Left cardiac atrium (tissue), 4 donors: Measurements from ENCODE around the gene SYT1. TPM values are rescaled to one million over a fixed set of nuclear protein-coding genes. Genes with fewer than 3 reads are reported as not detected.
"Not testable (repeated sequence)": the region's sequence is repeated elsewhere in the genome, so short reads cannot be mapped to it uniquely, and the experiment has no call there.

ENCODE experiments used
- ATAC-seq, 2 donors: fragments of 200-7000 bp; cut with Tn5 transposase; one replicate each; pipeline ENCODE4 v1.9.1; 2020; ENCODE audit warnings: mild to moderate bottlenecking in 2 of 2, moderate library complexity in 2 of 2
- DNase-seq: peaks from one replicate; pipeline ENCODE4 v3.0.0-alpha.2; 2020
- intact Hi-C, 2 donors: fragments of 100-400 bp; cut with DNase I; formaldehyde crosslinking; loops; one replicate each; pipeline versions ENCODE4 v1.14.1 to v1.15.1; 2022 to 2023
- total RNA-seq, 2 donors: library from RNA; stranded (reverse); fragmentation: NEBNext Ultra II Directional; extraction: Animal tissue kit (Norgen Biotek cat#: 25700); gene quantifications; one replicate each; pipeline ENCODE4 v1.2.1, GENCODE V29; 2021
- donor health status: DM: no; HTN: yes; CAD: no.
- donor health status: DM: no; HTN: yes; CAD: no; lungs with severe emphysema.
- donor health status: DM: yes; HTN: yes; CAD: no.
- donor health status: Dilated cardiomyopathy.

The SYT1 gene
- total RNA-seq, 2 donors from 2014 or later, result 0.68 to 1.5 TPM

DNA sequence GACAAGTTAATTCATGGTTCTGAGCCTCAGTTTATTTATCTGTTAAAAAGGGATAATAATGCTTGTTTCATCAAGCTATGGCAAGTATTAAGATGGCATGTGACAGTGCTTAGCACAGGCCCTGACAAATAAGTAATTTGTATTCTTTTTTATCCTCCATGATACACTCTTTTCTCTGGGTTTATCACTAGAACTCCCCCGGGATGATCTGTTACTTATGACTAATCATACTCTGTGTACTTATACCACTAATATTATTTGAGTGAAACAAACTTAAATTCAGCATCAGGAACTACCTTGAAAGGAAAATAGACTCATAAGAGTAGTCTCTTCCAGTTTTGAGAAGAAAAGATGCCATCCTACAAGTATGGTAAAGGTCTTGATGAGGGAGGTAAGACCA lies 542.4 kb downstream of the SYT1 start:
- no peak for ATAC-seq
- intact Hi-C loops, result loop anchor here in 1 of 2 donors (5.0 kb wide), 1 partner anchor 330 kb away; no protein-coding TSS in a partner anchor
- DNase-seq, result no peak

DNA sequence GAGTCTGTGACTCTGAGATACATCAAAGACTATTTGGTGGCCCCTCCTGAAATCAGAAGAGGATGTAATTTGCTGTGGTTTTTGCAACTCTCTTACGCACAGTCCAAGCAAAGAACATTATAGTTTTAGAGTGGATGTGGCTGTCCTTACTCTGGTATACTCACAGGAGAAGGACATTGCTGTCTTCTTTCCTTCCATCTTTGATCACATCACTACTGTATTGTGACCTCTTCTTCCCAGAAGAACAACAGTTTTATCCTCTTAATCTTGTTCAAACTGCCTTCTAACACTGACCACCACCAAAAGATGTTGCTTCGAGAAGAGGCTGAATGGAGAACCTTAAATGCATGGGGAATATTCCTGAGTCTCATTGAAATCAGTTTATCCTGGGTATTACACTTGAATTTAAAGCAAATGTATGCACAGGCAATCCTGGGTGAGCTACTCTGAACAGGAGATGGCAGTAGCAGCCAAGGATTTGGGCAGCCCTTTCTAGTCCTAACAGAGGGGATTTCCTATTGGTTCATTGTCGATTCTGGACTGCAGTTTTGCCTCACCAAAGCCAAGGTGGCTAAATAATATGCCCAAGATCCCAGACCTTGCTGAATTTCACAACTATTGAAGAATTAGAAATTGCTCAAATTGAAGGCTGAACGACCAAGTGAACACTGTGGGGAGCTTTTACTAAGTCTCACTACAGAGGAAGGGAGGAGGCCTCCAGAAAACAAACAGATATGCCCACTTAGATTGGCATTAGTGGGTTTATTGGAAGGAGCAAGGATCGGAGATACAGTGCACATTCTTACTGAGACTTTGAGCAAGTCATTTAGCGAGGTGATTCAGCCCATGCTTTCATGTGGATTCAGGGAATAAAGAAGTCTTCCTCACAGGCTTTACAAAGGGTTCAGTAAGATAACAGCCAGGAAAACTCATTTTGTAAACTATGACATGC lies 543.4 kb downstream of the SYT1 start:
- intact Hi-C loops, result loop anchor here in 1 of 2 donors (5.0 kb wide), 1 partner anchor 329 kb away; no protein-coding TSS in a partner anchor
- ATAC-seq (peak; percentile 93 to 94), DNase-seq (peak; percentile 49)

- DNase-seq (no peak), ATAC-seq (no peak)
- intact Hi-C loops, result loop anchor here in 1 of 2 donors (5.0 kb wide), 1 partner anchor 329 kb away; no protein-coding TSS in a partner anchor
These were observed 544.1 kb downstream of the SYT1 start for GRCh38 chr12:79408689-79409088.

DNA sequence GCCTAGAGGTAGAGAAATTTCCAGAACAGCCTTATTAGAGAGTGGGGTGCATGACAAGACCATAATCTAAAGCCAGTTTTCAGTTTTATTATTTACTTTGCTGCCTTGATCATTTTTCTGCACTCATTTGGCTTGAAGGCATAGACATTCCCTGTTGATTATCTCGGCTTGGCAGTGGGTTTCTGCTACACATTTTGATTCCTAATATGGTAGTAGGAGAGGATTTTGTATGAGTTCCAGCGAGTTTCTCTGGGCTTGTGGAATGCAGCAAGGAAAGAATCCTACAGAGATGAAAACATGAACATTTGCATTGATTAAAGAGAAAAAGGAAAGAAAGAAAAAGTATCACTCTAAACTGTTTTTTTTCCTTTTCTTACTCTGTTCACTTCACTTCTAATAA lies 545.0 kb downstream of the SYT1 start:
- intact Hi-C loops, result loop anchor here in 1 of 2 donors (5.0 kb wide), 1 partner anchor 328 kb away; no protein-coding TSS in a partner anchor
- peak in 1 of 2 donors; percentile 50 for ATAC-seq

DNA sequence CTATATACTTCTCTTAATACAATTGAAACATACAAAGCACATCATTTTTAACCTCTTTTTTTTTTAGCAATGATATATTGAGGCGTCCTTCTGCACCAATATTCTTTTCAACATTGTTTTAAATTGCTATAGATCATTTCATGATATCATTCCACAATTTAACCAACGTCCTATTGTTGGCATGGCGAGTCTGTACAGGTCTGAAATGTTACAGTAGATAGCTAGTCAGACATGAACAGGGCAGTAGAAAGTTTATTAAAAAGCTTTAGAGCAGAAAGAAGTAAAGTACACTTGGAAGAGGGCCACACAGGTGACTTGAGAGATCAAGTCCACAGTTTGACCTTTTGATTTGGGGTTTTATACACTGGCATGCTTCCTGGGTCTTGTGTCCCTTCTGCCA lies 547.2 kb downstream of the SYT1 start:
- intact Hi-C loops, result no loop called here
- DNase-seq (no peak), ATAC-seq (no peak)

More for the DNA sequence above, 545.0 kb downstream of the SYT1 start:
- no peak for DNase-seq

GRCh38 chr12:79413796-79414195 lies 549.2 kb downstream of the SYT1 start:
- no peak for DNase-seq
- ATAC-seq, result no peak
- intact Hi-C loops, result no loop called here

GRCh38 chr12:79414252-79414651 lies 549.7 kb downstream of the SYT1 start:
- intact Hi-C loops, result no loop called here
- ATAC-seq, result no peak
- no peak for DNase-seq

DNA sequence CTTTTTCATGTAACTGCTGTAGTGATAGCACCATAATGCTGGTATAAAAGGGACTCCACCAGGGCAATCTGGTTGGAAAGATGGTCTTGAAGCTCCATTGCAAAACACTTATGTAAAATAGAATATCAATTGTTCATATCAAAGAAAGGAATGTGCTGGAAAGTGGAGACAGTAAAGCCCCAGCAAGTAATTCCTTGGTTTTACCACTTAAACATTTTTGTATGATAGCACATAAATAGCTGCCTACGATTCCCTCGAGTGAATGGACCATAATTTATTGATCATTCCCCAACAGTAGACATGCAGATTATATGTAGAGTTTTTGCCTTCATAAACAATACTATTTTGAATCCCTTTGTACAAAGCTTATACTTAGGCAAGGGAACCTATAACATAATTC lies 550.7 kb downstream of the SYT1 start:
- intact Hi-C loops, result no loop called here
- ATAC-seq (no peak), DNase-seq (no peak)

GRCh38 chr12:79415746-79416435 lies 551.3 kb downstream of the SYT1 start:
- DNase-seq, result no peak
- no peak for ATAC-seq
- intact Hi-C loops, result no loop called here

DNA sequence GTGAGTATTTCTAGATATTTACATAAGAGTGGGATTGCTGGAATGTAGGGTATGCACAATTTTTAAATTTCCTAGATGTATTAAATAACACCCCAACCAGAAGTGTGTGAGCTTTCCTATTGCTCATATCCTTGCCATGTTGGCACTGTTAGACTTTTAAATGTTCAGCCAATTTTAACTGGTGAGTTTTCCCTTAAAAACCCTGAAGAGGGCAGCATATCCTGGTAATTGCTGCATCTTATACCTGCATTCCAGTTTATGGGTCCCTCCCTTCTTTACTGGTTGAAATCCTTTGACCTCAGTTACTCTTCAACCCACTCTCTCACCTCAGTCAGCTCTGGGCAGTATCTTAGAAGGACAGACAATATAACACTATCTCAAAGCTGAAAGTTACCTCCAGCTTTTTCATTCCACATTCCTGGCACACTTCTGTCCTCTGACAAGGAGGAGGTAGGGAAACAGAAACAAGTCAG lies 555.6 kb downstream of the SYT1 start:
- ATAC-seq (peak; percentile 81 to 95), DNase-seq (no peak)
- intact Hi-C loops, result loop anchor here in 1 of 2 donors (2.0 kb wide), 1 partner anchor 317 kb away; no protein-coding TSS in a partner anchor

- intact Hi-C loops, result loop anchor here in 1 of 2 donors (2.0 kb wide), 1 partner anchor 316 kb away; no protein-coding TSS in a partner anchor
- no peak for DNase-seq
- no peak for ATAC-seq
These were observed 556.7 kb downstream of the SYT1 start for GRCh38 chr12:79421236-79421740.

DNA sequence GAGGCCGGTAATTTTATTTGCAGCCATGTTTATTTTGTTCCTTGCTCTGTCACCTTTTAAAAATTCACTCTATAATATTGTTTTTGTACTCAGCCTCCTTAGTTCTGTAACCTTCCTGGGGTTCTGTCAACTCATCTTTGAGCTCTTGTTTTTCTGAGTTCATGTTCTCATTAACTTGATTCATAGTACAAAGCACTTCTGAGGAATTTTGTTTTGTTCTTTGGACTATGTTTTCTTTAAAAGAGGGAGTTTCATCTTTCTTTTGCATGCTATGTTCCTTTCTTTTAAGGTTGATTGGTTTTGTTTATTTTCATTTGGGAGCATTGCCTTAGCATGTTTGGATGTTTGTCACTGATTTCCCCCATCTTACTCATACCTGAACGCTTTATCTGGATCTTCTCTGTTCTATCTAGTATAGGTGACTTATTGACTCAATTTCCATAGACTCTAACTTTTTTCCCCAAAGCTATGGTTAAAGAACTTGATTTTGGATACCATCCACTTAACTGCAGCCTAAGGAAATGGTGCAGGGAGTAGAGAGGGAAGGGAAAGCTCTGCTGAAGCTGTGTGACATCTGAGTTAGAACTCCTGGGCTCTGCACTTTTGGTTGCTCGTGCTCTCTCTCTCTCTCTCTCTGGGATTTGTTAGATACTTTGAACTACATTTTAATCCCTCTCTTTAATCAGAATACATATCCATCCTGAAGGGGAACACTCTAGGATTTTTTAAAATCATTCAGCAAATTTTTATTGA lies 557.7 kb downstream of the SYT1 start:
- no peak for ATAC-seq
- intact Hi-C loops, result no loop called here
- DNase-seq, result no peak

- no peak for DNase-seq
- no peak for ATAC-seq
- intact Hi-C loops, result no loop called here
These were observed 559.0 kb downstream of the SYT1 start for GRCh38 chr12:79423560-79423959.

- ATAC-seq (peak in 1 of 2 donors; percentile 42), DNase-seq (no peak)
- intact Hi-C loops, result no loop called here
These were observed 559.6 kb downstream of the SYT1 start for GRCh38 chr12:79424109-79424721.

- peak; percentile 65 to 79 for ATAC-seq
- intact Hi-C loops, result no loop called here
These were observed 561.5 kb downstream of the SYT1 start for GRCh38 chr12:79426121-79426520.

GRCh38 chr12:79426744-79427143 lies 562.2 kb downstream of the SYT1 start:
- DNase-seq, intact Hi-C loops, ATAC-seq: not testable (repeated sequence)

More at GRCh38 chr12:79426121-79426520, 561.5 kb downstream of the SYT1 start:
- no peak for DNase-seq

- intact Hi-C loops, result no loop called here
- ATAC-seq (no peak), DNase-seq (no peak)
These were observed 569.0 kb downstream of the SYT1 start for GRCh38 chr12:79433465-79434072.

DNA sequence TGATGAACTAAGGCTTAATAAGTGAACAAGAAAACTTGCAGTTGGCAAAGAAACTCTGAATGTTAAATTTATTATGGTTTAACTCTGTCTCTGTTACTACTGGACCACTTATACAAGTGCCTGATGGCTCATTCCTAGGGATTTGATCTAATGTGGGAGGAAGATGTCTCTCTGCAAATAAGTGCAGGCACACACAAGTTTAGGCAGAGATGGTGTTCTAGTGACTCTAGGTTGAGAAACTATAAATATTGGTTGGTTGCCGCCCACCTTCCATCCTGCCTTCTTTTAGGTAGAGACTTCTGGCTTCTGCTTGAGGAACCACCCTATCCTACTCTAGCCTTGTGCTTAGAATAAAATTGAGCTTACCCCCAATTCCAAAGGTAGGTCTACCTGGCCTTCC lies 570.0 kb downstream of the SYT1 start:
- intact Hi-C loops, result no loop called here
- DNase-seq, result no peak
- ATAC-seq, result no peak
